ENCODE data around the gene FCN2.

GRCh38 chr9:134847138-134847537 is 33.5 kb upstream of the FCN2 start:
- TF ChIP-seq CTCF (IDR thresholded peaks at IDR 0.05; ENCODE audit: poor library complexity) (no peak), EZH2phosphoT487 (IDR thresholded peaks at IDR 0.05; ENCODE audit: low read depth, severe bottlenecking, unreplicated experiment) (no peak)

All from hepatocyte (in vitro differentiated cells).